ENCODE results near the gene SMPD3. TPM values are rescaled to one million over a fixed set of nuclear protein-coding genes. Genes with fewer than 3 reads are reported as not detected.

Gene SMPD3
- total RNA-seq, 1 experiment from 2014 or later, result 0.77 TPM

- Histone ChIP-seq H3K9me3 (ENCODE audit: control insufficient read depth, insufficient read depth, low read depth, low read length) (no peaks in the 10 kb centered on the region), H3K27me3 (ENCODE audit: control insufficient read depth, insufficient read depth, low read length) (no peaks in the 10 kb centered on the region), H3K36me3 (ENCODE audit: control insufficient read depth, insufficient read depth, low read length) (no peaks in the 10 kb centered on the region), H3K27ac (ENCODE audit: low read length) (no peak overlapping the region), H3K4me3 (ENCODE audit: low read depth in 2 of 2, low read length in 2 of 2) (no peak overlapping the region), H3K4me1 (ENCODE audit: control insufficient read depth, insufficient read depth, low read length) (no peaks in the 10 kb centered on the region)
- intact Hi-C loops (cut with micrococcal nuclease; ENCODE audit: unreplicated experiment) (no loop called here), in situ Hi-C loops (cut with HindIII; ENCODE audit: low pct_unique_long_range_greater_than_20kb, low sequenced_read_pairs) (no loop called here)
- ChIA-PET POLR2A (no interaction called here), CTCF (no interaction called here)
- no TSS peak for BruUV-seq (replicated peaks)
- no peak for ATAC-seq
- TF ChIP-seq SIN3A (IDR thresholded peaks at IDR 0.05; ENCODE audit: borderline replicate concordance, insufficient read depth, low read depth, low read length) (no peak), REST (IDR thresholded peaks at IDR 0.05; ENCODE audit: insufficient read depth in 1 of 2, low read depth in 2 of 2, low read length in 1 of 2) (no peak), TCF7L2 (IDR thresholded peaks at IDR 0.05; ENCODE audit: low read depth, low read length) (no peak), CTCF (IDR thresholded peaks at IDR 0.05) (no peak), POLR2AphosphoS5 (IDR thresholded peaks at IDR 0.05; ENCODE audit: low read depth, low read length) (no peak)
- DNase-seq (ENCODE audit: low read depth, low spot score), result no peak
Observed at GRCh38 chr16:68453816-68454215, 5.5 kb upstream of the SMPD3 start.

GRCh38 chr16:68452176-68452575, 3.9 kb upstream of the SMPD3 start:
- no peak for ATAC-seq
- no peak overlapping the region for H3K27ac ChIP-seq (ENCODE audit: low read length)
- POLR2A ChIA-PET, result no interaction called here
- H3K27me3 ChIP-seq (ENCODE audit: control insufficient read depth, insufficient read depth, low read length), result no peaks in the 10 kb centered on the region
- no peaks in the 10 kb centered on the region for H3K36me3 ChIP-seq (ENCODE audit: control insufficient read depth, insufficient read depth, low read length)
- TF ChIP-seq POLR2AphosphoS5 (IDR thresholded peaks at IDR 0.05; ENCODE audit: low read depth, low read length) (no peak), REST (IDR thresholded peaks at IDR 0.05; ENCODE audit: insufficient read depth in 1 of 2, low read depth in 2 of 2, low read length in 1 of 2) (no peak), TCF7L2 (IDR thresholded peaks at IDR 0.05; ENCODE audit: low read depth, low read length) (no peak), SIN3A (IDR thresholded peaks at IDR 0.05; ENCODE audit: borderline replicate concordance, insufficient read depth, low read depth, low read length) (no peak)
- no TSS peak for BruUV-seq (replicated peaks)
- no peak for DNase-seq (ENCODE audit: low read depth, low spot score)
- no peaks in the 10 kb centered on the region for H3K4me1 ChIP-seq (ENCODE audit: control insufficient read depth, insufficient read depth, low read length)
- in situ Hi-C loops (cut with HindIII; ENCODE audit: low pct_unique_long_range_greater_than_20kb, low sequenced_read_pairs) (no loop called here), intact Hi-C loops (cut with micrococcal nuclease; ENCODE audit: unreplicated experiment) (no loop called here)
- no peaks in the 10 kb centered on the region for H3K9me3 ChIP-seq (ENCODE audit: control insufficient read depth, insufficient read depth, low read depth, low read length)
- no peak overlapping the region for H3K4me3 ChIP-seq (ENCODE audit: low read depth in 2 of 2, low read length in 2 of 2)
- CTCF ChIA-PET, result no interaction called here
